Measurements from ENCODE around the gene GNB3.

GRCh38 chr12:6822426-6823135 is 18.1 kb upstream of the GNB3 start:
- no peak for TF ChIP-seq POLR2A (IDR thresholded peaks at IDR 0.05)
- TF ChIP-seq, protein P1, sequence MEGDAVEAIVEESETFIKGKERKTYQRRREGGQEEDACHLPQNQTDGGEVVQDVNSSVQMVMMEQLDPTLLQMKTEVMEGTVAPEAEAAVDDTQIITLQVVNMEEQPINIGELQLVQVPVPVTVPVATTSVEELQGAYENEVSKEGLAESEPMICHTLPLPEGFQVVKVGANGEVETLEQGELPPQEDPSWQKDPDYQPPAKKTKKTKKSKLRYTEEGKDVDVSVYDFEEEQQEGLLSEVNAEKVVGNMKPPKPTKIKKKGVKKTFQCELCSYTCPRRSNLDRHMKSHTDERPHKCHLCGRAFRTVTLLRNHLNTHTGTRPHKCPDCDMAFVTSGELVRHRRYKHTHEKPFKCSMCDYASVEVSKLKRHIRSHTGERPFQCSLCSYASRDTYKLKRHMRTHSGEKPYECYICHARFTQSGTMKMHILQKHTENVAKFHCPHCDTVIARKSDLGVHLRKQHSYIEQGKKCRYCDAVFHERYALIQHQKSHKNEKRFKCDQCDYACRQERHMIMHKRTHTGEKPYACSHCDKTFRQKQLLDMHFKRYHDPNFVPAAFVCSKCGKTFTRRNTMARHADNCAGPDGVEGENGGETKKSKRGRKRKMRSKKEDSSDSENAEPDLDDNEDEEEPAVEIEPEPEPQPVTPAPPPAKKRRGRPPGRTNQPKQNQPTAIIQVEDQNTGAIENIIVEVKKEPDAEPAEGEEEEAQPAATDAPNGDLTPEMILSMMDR (IDR thresholded peaks at IDR 0.05), result no peak
